ENCODE data around the gene PLEKHS1.
"Not testable (repeated sequence)": the region's sequence is repeated elsewhere in the genome, so short reads cannot be mapped to it uniquely, and the experiment has no call there.

The PLEKHS1 gene

DNA sequence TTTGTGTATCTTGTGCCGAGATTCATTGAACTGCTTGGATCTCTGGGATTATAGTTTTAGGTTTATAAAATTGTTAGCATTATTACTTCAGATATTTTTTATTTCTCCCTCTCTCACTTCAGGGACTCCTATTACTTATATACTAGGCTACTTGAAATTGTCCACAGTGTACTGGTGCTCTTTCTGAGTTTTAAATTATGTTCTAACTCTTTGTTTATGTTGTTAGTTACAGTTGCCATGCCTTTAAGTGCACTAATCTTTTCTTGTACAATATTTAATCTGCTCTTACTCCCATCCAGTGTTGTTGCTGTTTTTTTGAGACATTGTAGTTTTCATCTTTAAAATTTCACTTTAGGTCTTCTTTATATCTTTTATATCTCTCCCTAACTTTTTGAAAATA is 13.1 kb downstream of the PLEKHS1 start:
- no peak overlapping the region for H3K4me3 ChIP-seq (replicated peaks; ENCODE audit: low read depth, low read length)
- H3K27me3 ChIP-seq (replicated peaks; ENCODE audit: control insufficient read depth, insufficient read depth, low read length) = peaks cover 2% of the 10 kb centered on the region
- no peak for DNase-seq (ENCODE audit: extremely low read depth, insufficient read length)
- TF ChIP-seq, protein P1, sequence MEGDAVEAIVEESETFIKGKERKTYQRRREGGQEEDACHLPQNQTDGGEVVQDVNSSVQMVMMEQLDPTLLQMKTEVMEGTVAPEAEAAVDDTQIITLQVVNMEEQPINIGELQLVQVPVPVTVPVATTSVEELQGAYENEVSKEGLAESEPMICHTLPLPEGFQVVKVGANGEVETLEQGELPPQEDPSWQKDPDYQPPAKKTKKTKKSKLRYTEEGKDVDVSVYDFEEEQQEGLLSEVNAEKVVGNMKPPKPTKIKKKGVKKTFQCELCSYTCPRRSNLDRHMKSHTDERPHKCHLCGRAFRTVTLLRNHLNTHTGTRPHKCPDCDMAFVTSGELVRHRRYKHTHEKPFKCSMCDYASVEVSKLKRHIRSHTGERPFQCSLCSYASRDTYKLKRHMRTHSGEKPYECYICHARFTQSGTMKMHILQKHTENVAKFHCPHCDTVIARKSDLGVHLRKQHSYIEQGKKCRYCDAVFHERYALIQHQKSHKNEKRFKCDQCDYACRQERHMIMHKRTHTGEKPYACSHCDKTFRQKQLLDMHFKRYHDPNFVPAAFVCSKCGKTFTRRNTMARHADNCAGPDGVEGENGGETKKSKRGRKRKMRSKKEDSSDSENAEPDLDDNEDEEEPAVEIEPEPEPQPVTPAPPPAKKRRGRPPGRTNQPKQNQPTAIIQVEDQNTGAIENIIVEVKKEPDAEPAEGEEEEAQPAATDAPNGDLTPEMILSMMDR (IDR thresholded peaks at IDR 0.05; ENCODE audit: insufficient read depth, low read length, poor library complexity, severe bottlenecking) = no peak
- no peaks in the 10 kb centered on the region for H3K36me3 ChIP-seq (ENCODE audit: control insufficient read depth, insufficient read depth, low read length)

DNA sequence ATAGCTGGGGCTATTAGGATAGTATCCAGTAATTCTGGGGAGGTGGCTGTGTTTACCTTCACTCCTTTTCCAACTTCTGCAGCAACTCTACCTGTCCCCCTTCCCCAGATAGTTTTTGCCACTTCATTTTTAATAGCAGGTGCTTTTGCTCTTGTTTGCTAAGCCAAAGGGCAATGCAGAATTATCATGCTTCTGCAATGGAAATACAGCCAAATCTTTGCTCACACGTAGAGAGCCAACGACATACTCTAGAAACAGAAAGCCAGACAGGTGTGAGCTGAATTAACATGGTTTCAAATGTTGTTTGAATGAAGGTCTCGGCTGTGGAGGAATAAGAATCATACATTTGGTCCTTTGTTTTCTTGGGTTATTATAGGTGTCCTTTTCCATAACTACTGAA is 14.4 kb downstream of the PLEKHS1 start:
- TF ChIP-seq, protein P1 (IDR thresholded peaks at IDR 0.05; ENCODE audit: insufficient read depth, low read length, poor library complexity, severe bottlenecking) = no peak
- DNase-seq (ENCODE audit: extremely low read depth, insufficient read length) = no peak
- Histone ChIP-seq H3K36me3 (ENCODE audit: control insufficient read depth, insufficient read depth, low read length) (no peaks in the 10 kb centered on the region), H3K4me3 (replicated peaks; ENCODE audit: low read depth, low read length) (no peak overlapping the region), H3K27me3 (replicated peaks; ENCODE audit: control insufficient read depth, insufficient read depth, low read length) (peaks cover 2% of the 10 kb centered on the region)

DNA sequence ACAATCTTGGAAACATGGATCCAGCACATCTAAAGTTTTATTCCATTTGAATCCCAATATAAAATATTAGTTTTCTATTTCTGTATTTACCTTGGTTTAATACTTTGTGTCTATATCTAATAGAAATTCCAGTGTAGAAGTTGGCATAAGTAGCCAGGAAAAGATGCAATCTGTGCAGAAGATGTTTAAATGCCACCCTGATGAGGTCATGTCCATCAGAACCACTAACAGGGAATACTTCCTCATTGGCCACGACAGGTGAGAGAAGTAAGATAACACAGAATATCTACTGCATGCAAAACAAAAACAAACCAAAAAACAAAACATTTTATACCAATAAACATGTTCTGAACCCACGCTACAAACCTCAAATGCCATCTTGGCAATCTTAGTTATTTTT is 15.7 kb downstream of the PLEKHS1 start:
- no peak for DNase-seq (ENCODE audit: extremely low read depth, insufficient read length)
- no peaks in the 10 kb centered on the region for H3K36me3 ChIP-seq (ENCODE audit: control insufficient read depth, insufficient read depth, low read length)
- TF ChIP-seq, protein P1 (IDR thresholded peaks at IDR 0.05; ENCODE audit: insufficient read depth, low read length, poor library complexity, severe bottlenecking) = no peak
- H3K27me3 ChIP-seq (replicated peaks; ENCODE audit: control insufficient read depth, insufficient read depth, low read length) = peaks cover 2% of the 10 kb centered on the region
- H3K4me3 ChIP-seq (replicated peaks; ENCODE audit: low read depth, low read length) = no peak overlapping the region

DNA sequence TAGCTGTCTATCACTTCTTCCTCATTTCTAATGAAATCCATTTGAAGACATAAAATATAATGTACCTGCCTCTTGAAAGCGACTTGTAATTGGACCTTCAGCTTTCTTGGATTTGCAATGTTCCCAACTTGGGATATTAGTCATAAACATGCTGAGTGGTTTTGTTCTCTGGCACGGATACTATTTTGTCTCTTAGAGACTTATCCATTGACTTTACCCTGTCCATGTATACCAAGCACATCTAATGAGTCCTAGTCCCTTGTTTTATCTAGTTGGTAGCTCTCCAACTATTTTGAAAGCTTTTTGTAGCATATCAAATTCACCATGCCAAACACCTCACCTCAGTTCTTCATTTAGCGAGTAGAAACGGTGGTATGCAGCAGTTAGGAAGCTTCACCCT is 18.9 kb downstream of the PLEKHS1 start:
- no peaks in the 10 kb centered on the region for H3K36me3 ChIP-seq (ENCODE audit: control insufficient read depth, insufficient read depth, low read length)
- TF ChIP-seq, protein P1 (IDR thresholded peaks at IDR 0.05; ENCODE audit: insufficient read depth, low read length, poor library complexity, severe bottlenecking) = no peak
- H3K4me3 ChIP-seq (replicated peaks; ENCODE audit: low read depth, low read length) = no peak overlapping the region
- H3K27me3 ChIP-seq (replicated peaks; ENCODE audit: control insufficient read depth, insufficient read depth, low read length) = peaks cover 2% of the 10 kb centered on the region
- DNase-seq (ENCODE audit: extremely low read depth, insufficient read length) = no peak

DNA sequence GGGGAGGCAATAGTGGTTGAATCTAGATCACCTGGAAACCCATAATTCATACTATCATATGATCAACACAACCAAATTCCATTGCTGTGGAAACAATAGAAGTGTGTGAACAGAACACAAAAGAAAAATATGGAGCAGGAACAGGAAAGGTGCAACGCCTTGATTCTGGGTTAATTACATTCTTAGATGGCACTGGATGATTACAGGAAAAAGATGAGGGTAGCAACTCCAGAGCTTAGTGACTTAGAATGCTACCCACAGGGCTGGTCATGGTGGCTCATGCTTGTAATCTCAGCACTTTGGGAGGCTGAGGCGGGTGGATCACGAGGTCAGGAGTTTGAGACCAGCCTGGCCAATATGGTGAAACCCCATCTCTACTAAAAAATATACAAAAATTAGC is 19.6 kb downstream of the PLEKHS1 start:
- not testable (repeated sequence) for H3K27me3 ChIP-seq (replicated peaks; ENCODE audit: control insufficient read depth, insufficient read depth, low read length); H3K36me3 ChIP-seq (ENCODE audit: control insufficient read depth, insufficient read depth, low read length); DNase-seq (ENCODE audit: extremely low read depth, insufficient read length); H3K4me3 ChIP-seq (replicated peaks; ENCODE audit: low read depth, low read length)

DNA sequence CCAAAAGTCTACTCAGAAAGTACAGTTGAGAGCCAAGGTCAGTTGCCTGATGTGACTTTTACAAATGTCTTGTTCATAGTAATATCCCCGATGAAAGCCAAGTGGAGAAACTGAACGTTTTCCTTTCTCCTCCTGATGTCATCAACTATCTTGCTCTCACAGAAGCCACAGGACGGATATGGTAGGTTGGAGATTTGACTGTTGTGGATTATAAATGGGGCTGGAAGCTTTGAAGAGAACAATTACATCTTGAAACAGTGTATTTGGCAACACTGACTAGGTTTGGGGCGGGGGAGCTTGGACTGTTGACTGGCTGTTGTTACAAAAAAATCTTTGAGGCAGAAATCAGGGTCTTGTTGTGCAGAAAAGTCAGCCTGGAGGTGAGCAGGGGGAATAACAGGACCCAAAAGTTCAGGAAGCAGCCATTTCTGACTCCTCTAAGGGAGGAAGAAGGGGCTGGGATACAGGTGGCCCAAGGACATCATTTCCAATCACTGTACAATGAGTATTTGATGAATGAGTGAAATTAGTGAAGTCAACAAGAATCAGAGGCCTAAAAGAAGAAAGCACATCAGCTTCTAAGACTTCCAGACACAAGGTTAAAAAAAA is 24.3 kb downstream of the PLEKHS1 start:
- Histone ChIP-seq H3K36me3 (ENCODE audit: control insufficient read depth, insufficient read depth, low read length) (no peaks in the 10 kb centered on the region), H3K4me3 (replicated peaks; ENCODE audit: low read depth, low read length) (no peak overlapping the region), H3K27me3 (replicated peaks; ENCODE audit: control insufficient read depth, insufficient read depth, low read length) (no peaks in the 10 kb centered on the region)
- DNase-seq (ENCODE audit: extremely low read depth, insufficient read length) = no peak
- TF ChIP-seq, protein P1 (IDR thresholded peaks at IDR 0.05; ENCODE audit: insufficient read depth, low read length, poor library complexity, severe bottlenecking) = no peak

All from GM06990 (cell line).